Mesendoderm (in vitro differentiated cells): ENCODE measurements around the gene JAKMIP1.

Experiments
- DNase-seq: peaks from one replicate; pipeline ENCODE4 v3.0.0; 2013
- H2AK5ac ChIP-seq: 2 replicates; pipeline ENCODE4 v1.6.1; 2013; ENCODE audit warnings: low read length, inconsistent platforms
- H2BK120ac ChIP-seq: 2 replicates; pipeline ENCODE4 v1.6.1; 2013; ENCODE audit warnings: low read depth, mild to moderate bottlenecking, low read length, moderate library complexity, mixed read lengths
- H2BK15ac ChIP-seq: replicated peaks from 2 replicates; pipeline ENCODE4 v1.6.1; 2013; ENCODE audit warnings: low read depth, mild to moderate bottlenecking, moderate library complexity
- H2BK5ac ChIP-seq: 2 replicates; pipeline ENCODE4 v1.6.1; 2013; ENCODE audit warnings: low read length, inconsistent platforms
- H3K18ac ChIP-seq: 2 replicates; pipeline ENCODE4 v1.6.1; 2013; ENCODE audit warnings: mild to moderate bottlenecking, low read length, mixed read lengths
- H3K23ac ChIP-seq: one replicate; pipeline ENCODE4 v1.6.1; 2013; ENCODE audit warnings: low read length
- H3K27ac ChIP-seq: 2 replicates; pipeline ENCODE4 v1.5.1; 2013; ENCODE audit warnings: low read depth, mild to moderate bottlenecking, inconsistent platforms, low read length, moderate library complexity
- H3K27me3 ChIP-seq: 2 replicates; pipeline ENCODE4 v1.6.1; 2013; ENCODE audit warnings: low read length, control low read depth, mild to moderate bottlenecking, inconsistent platforms; ENCODE audit not compliant: insufficient read depth, poor library complexity
- H3K36me3 ChIP-seq: 2 replicates; pipeline ENCODE4 v1.6.1; 2013; ENCODE audit warnings: low read length, inconsistent platforms; ENCODE audit not compliant: control insufficient read depth, insufficient read depth
- H3K4ac ChIP-seq: one replicate; pipeline ENCODE4 v1.6.1; 2013; ENCODE audit warnings: low read depth, mild to moderate bottlenecking, low read length, moderate library complexity
- H3K4me1 ChIP-seq: 2 replicates; pipeline ENCODE4 v1.6.1; 2013; ENCODE audit warnings: low read depth, low read length, inconsistent platforms; ENCODE audit not compliant: control insufficient read depth
- H3K4me2 ChIP-seq: 2 replicates; pipeline ENCODE4 v1.6.1; 2013; ENCODE audit warnings: low read length
- H3K4me3 ChIP-seq: 2 replicates; pipeline ENCODE4 v1.5.1; 2013; ENCODE audit warnings: mild to moderate bottlenecking, low read length
- H3K56ac ChIP-seq: one replicate; pipeline ENCODE4 v1.6.1; 2013; ENCODE audit warnings: low read length
- H3K79me1 ChIP-seq: 2 replicates; pipeline ENCODE4 v1.6.1; 2013; ENCODE audit warnings: low read length, inconsistent platforms
- H3K79me2 ChIP-seq: 2 replicates; pipeline ENCODE4 v1.6.1; 2013; ENCODE audit warnings: mild to moderate bottlenecking, low read length; ENCODE audit not compliant: control insufficient read depth, insufficient read depth
- H3K9ac ChIP-seq: 2 replicates; pipeline ENCODE4 v1.6.1; 2013; ENCODE audit warnings: low read length, inconsistent platforms
- H4K5ac ChIP-seq: one replicate; pipeline ENCODE4 v1.6.1; 2013; ENCODE audit warnings: low read length
- H4K8ac ChIP-seq: one replicate; pipeline ENCODE4 v1.6.1; 2013; ENCODE audit warnings: low read depth, mild to moderate bottlenecking, control low read depth, low read length, moderate library complexity
- WGBS: extraction: QIAGEN DNeasy Blood & Tissue Kit; methylation state at CpG from one replicate; pipeline ENCODE4 v1.1.7; 2013; ENCODE audit warnings: low lambda C conversion rate, missing lambda C conversion rate; ENCODE audit not compliant: insufficient coverage; ENCODE audit errors: extremely low coverage; 5-methylcytosine and 5-hydroxymethylcytosine counted together

The JAKMIP1 gene

GRCh38 chr4:6122496-6122895 lies 77.9 kb downstream of the JAKMIP1 start:
- Histone ChIP-seq H3K4me1 (peaks cover 3% of the 10 kb centered on the region), H3K4me3 (no peak overlapping the region), H2BK15ac (no peak overlapping the region), H3K79me2 (no peaks in the 10 kb centered on the region), H3K23ac (no peak overlapping the region), H3K36me3 (no peaks in the 10 kb centered on the region), H3K4ac (no peak overlapping the region), H2BK5ac (no peak overlapping the region), H3K56ac (peak overlapping the region; percentile 25), H2AK5ac (peak overlapping the region; percentile 35), H3K9ac (no peak overlapping the region), H3K27ac (no peak overlapping the region), H3K79me1 (peaks cover 4% of the 10 kb centered on the region), H3K4me2 (no peak overlapping the region), H4K8ac (no peak overlapping the region), H2BK120ac (no peak overlapping the region), H4K5ac (no peak overlapping the region), H3K27me3 (no peaks in the 10 kb centered on the region), H3K18ac (peak overlapping the region; percentile 9)
- no peak for DNase-seq
- WGBS: no CpG with 5 or more reads among the region's 6 CpGs

- Histone ChIP-seq H2BK5ac (no peak overlapping the region), H3K4ac (no peak overlapping the region), H3K27ac (no peak overlapping the region), H3K79me1 (peaks cover 4% of the 10 kb centered on the region), H3K18ac (no peak overlapping the region), H3K79me2 (no peaks in the 10 kb centered on the region), H2BK120ac (no peak overlapping the region), H3K4me2 (no peak overlapping the region), H2AK5ac (no peak overlapping the region), H4K5ac (no peak overlapping the region), H3K9ac (no peak overlapping the region), H3K4me3 (no peak overlapping the region), H4K8ac (no peak overlapping the region), H3K23ac (no peak overlapping the region), H3K36me3 (no peaks in the 10 kb centered on the region), H3K4me1 (peaks cover 5% of the 10 kb centered on the region), H3K56ac (no peak overlapping the region), H2BK15ac (no peak overlapping the region), H3K27me3 (no peaks in the 10 kb centered on the region)
- no CpG with 5 or more reads among the region's 12 CpGs for WGBS
- no peak for DNase-seq
Measured at GRCh38 chr4:6121941-6122340, 78.4 kb downstream of the JAKMIP1 start.

GRCh38 chr4:6121276-6121850 lies 79.0 kb downstream of the JAKMIP1 start:
- Histone ChIP-seq H2BK15ac (no peak overlapping the region), H2BK120ac (no peak overlapping the region), H3K79me1 (peaks cover 3% of the 10 kb centered on the region), H3K4me3 (no peak overlapping the region), H3K18ac (no peak overlapping the region), H4K8ac (no peak overlapping the region), H3K4ac (no peak overlapping the region), H3K4me1 (peaks cover 10% of the 10 kb centered on the region), H4K5ac (peak overlapping the region; percentile 7), H3K27me3 (no peaks in the 10 kb centered on the region), H3K79me2 (no peaks in the 10 kb centered on the region), H2BK5ac (peak overlapping the region; percentile 10), H3K23ac (no peak overlapping the region), H3K36me3 (no peaks in the 10 kb centered on the region), H2AK5ac (peak overlapping the region; percentile 7), H3K56ac (peak overlapping the region; percentile 9), H3K27ac (no peak overlapping the region), H3K4me2 (no peak overlapping the region), H3K9ac (no peak overlapping the region)
- DNase-seq: no peak
- WGBS: no CpG with 5 or more reads among the region's 18 CpGs

- peak overlapping the region; percentile 50 for H3K56ac ChIP-seq
- H3K9ac ChIP-seq: no peak overlapping the region
- H3K79me1 ChIP-seq: no peaks in the 10 kb centered on the region
- H3K27me3 ChIP-seq: no peaks in the 10 kb centered on the region
- peak overlapping the region; percentile 98 for H2AK5ac ChIP-seq
- no peak overlapping the region for H3K23ac ChIP-seq
- H2BK15ac ChIP-seq: no peak overlapping the region
- H3K4me2 ChIP-seq: no peak overlapping the region
- no peak overlapping the region for H2BK120ac ChIP-seq
- peak overlapping the region; percentile 35 for H3K18ac ChIP-seq
- peak overlapping the region; percentile 72 for H2BK5ac ChIP-seq
- H3K4me3 ChIP-seq: no peak overlapping the region
- H3K4ac ChIP-seq: peak overlapping the region; percentile 73
- no peak for DNase-seq
- WGBS: no CpG with 5 or more reads among the region's 6 CpGs
- H4K5ac ChIP-seq: no peak overlapping the region
- H3K4me1 ChIP-seq: peaks cover 12% of the 10 kb centered on the region
- no peak overlapping the region for H4K8ac ChIP-seq
- H3K36me3 ChIP-seq: no peaks in the 10 kb centered on the region
- no peak overlapping the region for H3K27ac ChIP-seq
- H3K79me2 ChIP-seq: no peaks in the 10 kb centered on the region
Measured at GRCh38 chr4:6120361-6120760, 80.0 kb downstream of the JAKMIP1 start.

GRCh38 chr4:6119507-6120020 lies 80.8 kb downstream of the JAKMIP1 start:
- H3K9ac ChIP-seq: no peak overlapping the region
- H3K56ac ChIP-seq: peak overlapping the region; percentile 83
- peak overlapping the region; percentile 5 for H2BK5ac ChIP-seq
- H4K8ac ChIP-seq: no peak overlapping the region
- peak overlapping the region; percentile 94 for H3K4ac ChIP-seq
- no peak overlapping the region for H2BK120ac ChIP-seq
- no peak overlapping the region for H3K4me2 ChIP-seq
- H3K79me2 ChIP-seq: no peaks in the 10 kb centered on the region
- H3K18ac ChIP-seq: peak overlapping the region; percentile 35
- no peak overlapping the region for H3K23ac ChIP-seq
- no peak overlapping the region for H4K5ac ChIP-seq
- peak overlapping the region; percentile 2 for H2AK5ac ChIP-seq
- H3K79me1 ChIP-seq: no peaks in the 10 kb centered on the region
- H3K27ac ChIP-seq: no peak overlapping the region
- no CpG with 5 or more reads among the region's 5 CpGs for WGBS
- no peak overlapping the region for H3K4me3 ChIP-seq
- H3K4me1 ChIP-seq: peaks cover 12% of the 10 kb centered on the region
- peak; percentile 60 for DNase-seq
- H2BK15ac ChIP-seq: no peak overlapping the region
- H3K36me3 ChIP-seq: no peaks in the 10 kb centered on the region
- no peaks in the 10 kb centered on the region for H3K27me3 ChIP-seq

GRCh38 chr4:6118201-6118600 lies 82.1 kb downstream of the JAKMIP1 start:
- peak overlapping the region; percentile 93 for H3K18ac ChIP-seq
- H4K8ac ChIP-seq: no peak overlapping the region
- H3K27ac ChIP-seq: peak overlapping the region; percentile 62
- peak overlapping the region; percentile 83 for H3K56ac ChIP-seq
- H4K5ac ChIP-seq: peak overlapping the region; percentile 76
- H3K4me2 ChIP-seq: no peak overlapping the region
- H3K79me1 ChIP-seq: no peaks in the 10 kb centered on the region
- DNase-seq: no peak
- H2BK5ac ChIP-seq: peak overlapping the region; percentile 98
- H3K27me3 ChIP-seq: no peaks in the 10 kb centered on the region
- no peaks in the 10 kb centered on the region for H3K36me3 ChIP-seq
- no peaks in the 10 kb centered on the region for H3K79me2 ChIP-seq
- H2BK15ac ChIP-seq: no peak overlapping the region
- peaks cover 12% of the 10 kb centered on the region for H3K4me1 ChIP-seq
- peak overlapping the region; percentile 11 for H3K23ac ChIP-seq
- no CpG with 5 or more reads among the region's 7 CpGs for WGBS
- peak overlapping the region; percentile 32 for H2BK120ac ChIP-seq
- H2AK5ac ChIP-seq: peak overlapping the region; percentile 96
- H3K9ac ChIP-seq: peak overlapping the region; percentile 30
- H3K4me3 ChIP-seq: no peak overlapping the region
- peak overlapping the region; percentile 76 for H3K4ac ChIP-seq
